ENCODE data around the gene LHPP. TPM values are rescaled to one million over a fixed set of nuclear protein-coding genes. Genes with fewer than 3 reads are reported as not detected.

Gene LHPP
- total RNA-seq, 1 donor from 2014 or later, result 4.2 TPM

- no peak overlapping the region for H3K27ac Mint-ChIP-seq (ENCODE audit: unreplicated experiment)
- no peaks in the 10 kb centered on the region for H3K9me3 Mint-ChIP-seq (ENCODE audit: unreplicated experiment)
- no peaks in the 10 kb centered on the region for H3K36me3 Mint-ChIP-seq (ENCODE audit: low read depth, unreplicated experiment)
- no peaks in the 10 kb centered on the region for H3K4me1 Mint-ChIP-seq (ENCODE audit: unreplicated experiment)
- DNase-seq (ENCODE audit: low spot score), result no peak
- TF ChIP-seq CTCF (IDR thresholded peaks at IDR 0.05; ENCODE audit: unreplicated experiment), result no peak
- H3K27me3 Mint-ChIP-seq (ENCODE audit: unreplicated experiment), result peaks cover 4% of the 10 kb centered on the region
- H3K4me3 Mint-ChIP-seq (ENCODE audit: unreplicated experiment), result no peak overlapping the region
Observed at GRCh38 chr10:124563320-124564040, 101.9 kb downstream of the LHPP start.

DNA sequence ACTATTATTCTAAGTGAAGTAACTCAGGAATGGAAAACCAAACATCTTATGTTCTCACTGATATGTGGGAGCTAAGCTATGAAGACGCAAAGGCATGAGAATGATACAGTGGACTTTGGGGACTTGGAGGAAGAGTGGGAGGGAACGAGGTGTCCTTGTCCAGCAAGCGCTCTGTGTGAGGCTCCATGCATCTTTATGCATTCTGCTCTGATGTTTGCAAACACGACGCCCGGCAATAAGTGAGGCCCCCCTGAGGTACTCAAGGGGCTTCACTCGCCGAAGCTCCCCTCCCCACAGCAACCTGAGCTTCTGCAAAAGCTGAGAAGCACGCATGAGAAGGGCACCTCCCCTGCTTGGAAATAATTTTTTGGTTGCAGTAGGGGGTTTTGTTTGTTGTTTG lies 103.3 kb downstream of the LHPP start:
- H3K4me1 Mint-ChIP-seq (ENCODE audit: unreplicated experiment), result no peaks in the 10 kb centered on the region
- H3K27ac Mint-ChIP-seq (ENCODE audit: unreplicated experiment), result no peak overlapping the region
- H3K27me3 Mint-ChIP-seq (ENCODE audit: unreplicated experiment), result peaks cover 4% of the 10 kb centered on the region
- no peak overlapping the region for H3K4me3 Mint-ChIP-seq (ENCODE audit: unreplicated experiment)
- no peak for TF ChIP-seq CTCF (IDR thresholded peaks at IDR 0.05; ENCODE audit: unreplicated experiment)
- DNase-seq (ENCODE audit: low spot score), result no peak
- no peaks in the 10 kb centered on the region for H3K36me3 Mint-ChIP-seq (ENCODE audit: low read depth, unreplicated experiment)
- no peaks in the 10 kb centered on the region for H3K9me3 Mint-ChIP-seq (ENCODE audit: unreplicated experiment)

GRCh38 chr10:124565565-124566221 lies 104.1 kb downstream of the LHPP start:
- Mint-ChIP-seq H3K4me3 (ENCODE audit: unreplicated experiment) (no peak overlapping the region), H3K36me3 (ENCODE audit: low read depth, unreplicated experiment) (no peaks in the 10 kb centered on the region), H3K27me3 (ENCODE audit: unreplicated experiment) (peaks cover 4% of the 10 kb centered on the region), H3K4me1 (ENCODE audit: unreplicated experiment) (no peaks in the 10 kb centered on the region), H3K27ac (ENCODE audit: unreplicated experiment) (no peak overlapping the region), H3K9me3 (ENCODE audit: unreplicated experiment) (no peaks in the 10 kb centered on the region)
- peak; percentile 54 for DNase-seq (ENCODE audit: low spot score)
- peak; percentile 48 for TF ChIP-seq CTCF (IDR thresholded peaks at IDR 0.05; ENCODE audit: unreplicated experiment)

GRCh38 chr10:124566222-124566888 lies 104.7 kb downstream of the LHPP start:
- H3K9me3 Mint-ChIP-seq (ENCODE audit: unreplicated experiment), result no peaks in the 10 kb centered on the region
- no peak for TF ChIP-seq CTCF (IDR thresholded peaks at IDR 0.05; ENCODE audit: unreplicated experiment)
- no peak for DNase-seq (ENCODE audit: low spot score)
- H3K27me3 Mint-ChIP-seq (ENCODE audit: unreplicated experiment), result peaks cover 4% of the 10 kb centered on the region
- H3K36me3 Mint-ChIP-seq (ENCODE audit: low read depth, unreplicated experiment), result no peaks in the 10 kb centered on the region
- no peaks in the 10 kb centered on the region for H3K4me1 Mint-ChIP-seq (ENCODE audit: unreplicated experiment)
- H3K27ac Mint-ChIP-seq (ENCODE audit: unreplicated experiment), result no peak overlapping the region
- no peak overlapping the region for H3K4me3 Mint-ChIP-seq (ENCODE audit: unreplicated experiment)

All from endothelial cell (in vitro differentiated cells).